Subcutaneous abdominal adipose tissue (tissue), 5 donors: ENCODE data around the gene ERBB2.

Experiments
- H3K27ac ChIP-seq: one replicate; pipeline ENCODE4 v1.7.0; 2013; ENCODE audit warnings: low read depth, mild to moderate bottlenecking, inconsistent platforms, low read length, moderate library complexity
- H3K27me3 ChIP-seq, 5 donors: one replicate each; pipeline ENCODE4 v1.7.0; 2013; ENCODE audit warnings: low read length in 5 of 5, inconsistent platforms in 1 of 5; ENCODE audit not compliant: control insufficient read depth in 5 of 5, insufficient read depth in 4 of 5
- H3K36me3 ChIP-seq, 5 donors: one replicate each; pipeline ENCODE4 v1.7.0; 2013; ENCODE audit warnings: low read length in 5 of 5; ENCODE audit not compliant: control insufficient read depth in 5 of 5, insufficient read depth in 5 of 5
- H3K4me1 ChIP-seq, 5 donors: one replicate each; pipeline ENCODE4 v1.7.0; 2013; ENCODE audit warnings: low read length in 5 of 5, mild to moderate bottlenecking in 3 of 5, moderate library complexity in 1 of 5; ENCODE audit not compliant: control insufficient read depth in 5 of 5, insufficient read depth in 5 of 5
- H3K4me3 ChIP-seq, 5 donors: one replicate each; pipeline ENCODE4 v1.7.0; 2013; ENCODE audit warnings: low read length in 5 of 5, low read depth in 1 of 5
- H3K9ac ChIP-seq, 5 donors: one replicate each; pipeline ENCODE4 v1.7.0; 2013; ENCODE audit warnings: low read length in 5 of 5, mild to moderate bottlenecking in 4 of 5, moderate library complexity in 3 of 5
- H3K9me3 ChIP-seq, 5 donors: one replicate each; pipeline ENCODE4 v1.7.0; 2013; ENCODE audit warnings: low read length in 5 of 5; ENCODE audit not compliant: control insufficient read depth in 5 of 5
- donor health status: healthy.
- donor health status: healthy.
- donor health status: healthy.
- donor health status: healthy.
- donor health status: healthy.

ERBB2 gene

GRCh38 chr17:39772415-39772814, 72.6 kb downstream of the ERBB2 start:
- H3K4me3 ChIP-seq, result no peak overlapping the region
- H3K27me3 ChIP-seq, result peaks cover 3 to 9% (median 5%) of the 10 kb centered on the region in 5 donors
- H3K9ac ChIP-seq, result no peak overlapping the region
- no peak overlapping the region for H3K27ac ChIP-seq
- no peaks in the 10 kb centered on the region for H3K36me3 ChIP-seq
- no peaks in the 10 kb centered on the region for H3K4me1 ChIP-seq
- H3K9me3 ChIP-seq, result no peaks in the 10 kb centered on the region

DNA sequence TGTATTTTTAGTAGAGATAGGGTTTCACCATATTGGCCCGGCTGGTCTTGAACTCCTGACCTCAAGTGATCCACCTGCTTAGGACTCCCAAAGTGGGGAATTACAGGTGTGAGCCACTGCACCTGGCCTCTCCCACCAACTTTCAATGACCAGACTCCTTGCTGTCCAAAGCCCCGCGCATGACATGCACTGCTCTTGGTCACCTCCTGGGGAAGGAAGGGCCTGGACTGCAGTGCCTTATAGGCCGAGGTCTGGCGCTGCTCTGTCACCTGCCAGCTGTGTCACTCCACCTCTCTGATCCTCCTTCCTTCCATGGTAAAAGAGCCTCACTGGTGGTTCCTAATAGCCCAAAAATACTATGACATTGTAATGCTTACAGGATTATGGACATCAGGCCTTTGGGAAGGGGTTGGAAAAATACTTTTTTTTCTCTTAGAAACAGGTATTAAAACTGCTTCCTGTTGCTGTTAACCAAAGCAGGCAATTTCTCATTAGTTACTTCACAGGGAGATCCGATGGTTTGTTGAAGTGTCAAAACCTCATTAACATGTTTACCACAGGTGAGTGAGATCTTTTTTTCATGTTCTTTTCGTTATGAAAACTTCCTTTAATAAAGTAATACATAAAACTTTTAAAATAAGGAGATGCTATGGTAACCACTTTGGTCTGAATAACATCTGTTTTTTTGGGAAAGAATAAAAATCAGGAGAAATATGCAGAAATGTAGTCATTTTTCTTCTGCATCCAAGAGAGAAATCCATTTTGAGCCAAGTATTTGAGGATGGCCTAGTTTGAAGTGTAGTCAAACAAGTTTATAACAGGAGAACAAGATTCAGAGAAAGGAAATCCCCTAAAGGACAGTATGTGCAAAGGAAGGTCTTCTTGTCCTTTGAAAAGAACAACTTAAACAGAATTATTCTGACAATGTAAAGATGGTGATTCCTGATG, 73.4 kb downstream of the ERBB2 start:
- no peak overlapping the region for H3K4me3 ChIP-seq
- H3K9ac ChIP-seq, result no peak overlapping the region
- H3K36me3 ChIP-seq, result no peaks in the 10 kb centered on the region
- H3K27me3 ChIP-seq, result peaks cover 3 to 11% (median 5%) of the 10 kb centered on the region in 5 donors
- H3K27ac ChIP-seq, result no peak overlapping the region
- H3K9me3 ChIP-seq, result no peaks in the 10 kb centered on the region
- no peaks in the 10 kb centered on the region for H3K4me1 ChIP-seq

GRCh38 chr17:39774047-39774446, 74.2 kb downstream of the ERBB2 start:
- no peaks in the 10 kb centered on the region for H3K4me1 ChIP-seq

GRCh38 chr17:39775031-39775430, 75.2 kb downstream of the ERBB2 start:
- Histone ChIP-seq H3K27me3 (peaks cover 3 to 14% (median 5%) of the 10 kb centered on the region in 5 donors), H3K27ac (no peak overlapping the region), H3K9ac (no peak overlapping the region), H3K4me1 (no peaks in the 10 kb centered on the region), H3K36me3 (no peaks in the 10 kb centered on the region), H3K4me3 (no peak overlapping the region), H3K9me3 (no peaks in the 10 kb centered on the region)

More at GRCh38 chr17:39774047-39774446, 74.2 kb downstream of the ERBB2 start:
- no peaks in the 10 kb centered on the region for H3K36me3 ChIP-seq
- H3K27ac ChIP-seq, result no peak overlapping the region
- H3K27me3 ChIP-seq, result peaks cover 3 to 14% (median 5%) of the 10 kb centered on the region in 5 donors
- H3K9ac ChIP-seq, result no peak overlapping the region
- H3K9me3 ChIP-seq, result no peaks in the 10 kb centered on the region
- no peak overlapping the region for H3K4me3 ChIP-seq

DNA sequence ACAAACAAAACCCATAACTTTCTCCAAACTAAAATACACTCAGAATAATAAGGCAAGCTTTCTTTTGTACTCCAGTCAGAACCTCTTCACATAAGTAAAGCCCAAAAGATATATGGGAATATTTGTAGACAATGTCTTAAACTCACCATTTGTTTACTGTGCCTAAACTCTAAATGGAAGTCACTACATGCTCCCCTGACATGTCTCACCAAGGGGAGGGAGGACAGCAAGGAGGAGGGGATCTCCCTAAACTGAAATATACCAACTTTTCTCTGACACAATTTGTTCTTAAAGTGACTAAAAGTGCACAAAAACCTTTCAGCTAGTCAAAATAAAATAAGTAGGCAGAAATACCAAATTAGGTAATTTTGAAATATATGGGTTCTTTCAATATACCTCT, 76.4 kb downstream of the ERBB2 start:
- H3K4me3 ChIP-seq, result no peak overlapping the region
- H3K36me3 ChIP-seq, result no peaks in the 10 kb centered on the region
- no peaks in the 10 kb centered on the region for H3K4me1 ChIP-seq
- H3K27me3 ChIP-seq, result peaks cover 0 to 14% (median 4%) of the 10 kb centered on the region in 5 donors
- no peaks in the 10 kb centered on the region for H3K9me3 ChIP-seq
- H3K27ac ChIP-seq, result no peak overlapping the region
- no peak overlapping the region for H3K9ac ChIP-seq

DNA sequence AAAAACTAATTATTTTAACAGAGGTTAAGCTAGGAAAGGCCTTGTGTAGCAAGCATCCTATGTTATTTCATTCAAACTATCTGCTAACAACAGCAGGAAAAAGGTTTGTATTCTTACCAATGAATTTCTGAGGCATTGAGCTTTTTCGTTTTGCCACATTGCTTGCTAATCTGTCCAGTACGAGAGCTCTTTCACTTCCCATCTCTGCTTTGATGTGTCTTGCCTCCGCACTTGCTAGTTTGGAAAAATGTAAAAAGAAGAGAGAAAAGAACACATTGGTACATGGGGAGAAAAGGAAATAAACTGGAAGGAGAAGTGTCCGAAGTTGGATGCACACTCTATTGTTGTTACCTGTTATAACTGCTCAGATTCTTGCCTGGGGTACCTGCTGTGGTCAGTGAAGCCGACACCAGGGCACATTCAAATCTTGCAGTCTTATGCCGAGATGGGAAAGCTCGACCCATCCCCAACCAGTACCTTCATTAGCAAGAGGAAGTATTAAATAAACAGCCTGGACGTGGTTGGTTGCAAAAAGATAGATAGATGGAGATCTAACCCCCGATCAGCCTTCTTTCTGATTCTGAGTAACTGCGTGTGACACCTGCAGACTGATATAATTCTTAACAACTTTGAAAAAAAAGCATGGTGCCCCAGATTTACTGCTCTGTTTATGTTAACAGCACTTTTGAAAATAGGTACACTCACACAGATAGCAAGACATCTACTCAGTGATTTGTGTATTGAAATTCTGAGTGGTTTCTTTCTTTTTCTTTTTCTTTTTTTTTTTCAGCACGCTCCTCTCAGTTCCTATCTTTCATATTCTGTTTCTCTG, 77.9 kb downstream of the ERBB2 start:
- Histone ChIP-seq H3K4me3 (no peak overlapping the region), H3K9ac (no peak overlapping the region), H3K9me3 (no peaks in the 10 kb centered on the region), H3K36me3 (no peaks in the 10 kb centered on the region), H3K4me1 (no peaks in the 10 kb centered on the region), H3K27ac (no peak overlapping the region), H3K27me3 (peaks cover 4 to 14% (median 7%) of the 10 kb centered on the region in 5 donors)
